T47D (cell line): ENCODE results near the gene ARID3C.

Experiments
- DNase-seq, 2 experiments: peaks; one replicate each; pipeline versions ENCODE4 v3.0.0 to v3.0.0-alpha.2; 2011 to 2012; ENCODE audit warnings: low read depth in 1 of 2, low spot score in 1 of 2
- JUND ChIP-seq: IDR thresholded peaks from 2 replicates; pipeline ENCODE4 v1.6.1; 2012; ENCODE audit warnings: low read depth
- in situ Hi-C: cut with HindIII; loops from 2 replicates; pipeline ENCODE4 v1.10.0; 2016; ENCODE audit warnings: low sequenced_read_pairs, low pct_unique_long_range_greater_than_20kb

Gene ARID3C

DNA sequence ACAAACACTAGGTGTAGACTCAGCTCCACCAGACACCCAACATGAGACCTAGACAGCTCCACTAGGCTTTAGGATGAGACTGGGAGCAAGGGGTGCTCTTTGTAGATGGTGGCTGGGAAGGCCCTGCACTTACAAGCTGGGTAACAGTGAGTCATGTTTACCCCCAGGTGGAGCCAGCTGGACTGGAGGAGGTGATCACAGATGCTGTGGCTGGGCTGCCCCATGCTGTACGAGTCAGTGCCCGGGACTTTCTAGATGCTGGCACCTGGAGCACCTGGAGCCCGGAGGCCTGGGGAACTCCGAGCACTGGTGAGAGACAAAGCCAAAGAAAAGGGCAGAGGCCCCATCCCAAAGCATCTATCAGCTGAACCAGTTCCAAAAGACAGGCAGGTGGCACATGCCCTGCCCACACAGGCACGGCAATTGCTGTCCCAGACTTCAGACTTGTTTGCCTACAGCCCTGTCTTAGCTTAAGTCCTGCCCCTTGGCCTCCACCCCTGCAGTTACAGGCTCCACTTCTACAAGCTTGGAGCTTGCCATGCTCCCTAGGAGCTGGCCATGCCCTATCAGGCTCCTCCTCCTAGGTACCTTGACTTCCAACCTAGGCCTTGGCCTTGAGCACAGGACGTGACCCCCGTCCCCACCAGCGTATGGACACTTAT lies 30.9 kb upstream of the ARID3C start:
- in situ Hi-C loops: no loop called here
- DNase-seq: no peak
- no peak for TF ChIP-seq JUND

DNA sequence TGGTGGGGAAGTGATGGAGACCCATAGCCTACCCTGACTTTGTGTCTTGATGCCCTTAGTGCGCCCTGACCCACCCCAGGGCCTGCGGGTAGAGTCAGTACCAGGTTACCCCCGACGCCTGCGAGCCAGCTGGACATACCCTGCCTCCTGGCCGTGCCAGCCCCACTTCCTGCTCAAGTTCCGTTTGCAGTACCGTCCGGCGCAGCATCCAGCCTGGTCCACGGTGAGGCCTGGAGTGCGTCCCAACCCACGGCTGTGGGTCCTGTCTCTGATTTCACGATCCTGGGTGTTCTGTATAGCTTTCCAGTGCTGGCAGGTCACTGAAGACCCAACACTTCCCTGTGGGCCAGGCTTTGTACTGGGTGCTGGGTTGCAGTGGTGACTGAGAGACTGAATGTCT lies 29.6 kb upstream of the ARID3C start:
- no peak for TF ChIP-seq JUND

DNA sequence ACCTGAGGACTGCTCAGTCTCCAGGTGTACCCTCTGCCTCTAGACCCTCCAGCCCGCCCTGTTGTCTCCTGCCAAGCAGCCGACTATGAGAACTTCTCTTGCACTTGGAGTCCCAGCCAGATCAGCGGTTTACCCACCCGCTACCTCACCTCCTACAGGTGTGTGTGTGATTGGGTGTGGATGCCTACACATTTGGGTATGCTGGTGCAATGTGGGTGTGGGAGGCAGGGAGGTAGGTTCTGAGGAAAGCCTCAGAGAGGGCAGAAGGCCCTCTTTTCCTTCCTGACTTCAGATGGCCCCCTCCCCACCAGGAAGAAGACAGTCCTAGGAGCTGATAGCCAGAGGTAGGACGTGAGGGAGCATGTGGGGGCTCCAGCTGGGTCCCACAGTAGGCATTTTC lies 28.1 kb upstream of the ARID3C start:
- no peak for DNase-seq
- no peak for TF ChIP-seq JUND
- in situ Hi-C loops: no loop called here

More for the DNA sequence above, 29.6 kb upstream of the ARID3C start:
- in situ Hi-C loops: no loop called here
- no peak for DNase-seq

DNA sequence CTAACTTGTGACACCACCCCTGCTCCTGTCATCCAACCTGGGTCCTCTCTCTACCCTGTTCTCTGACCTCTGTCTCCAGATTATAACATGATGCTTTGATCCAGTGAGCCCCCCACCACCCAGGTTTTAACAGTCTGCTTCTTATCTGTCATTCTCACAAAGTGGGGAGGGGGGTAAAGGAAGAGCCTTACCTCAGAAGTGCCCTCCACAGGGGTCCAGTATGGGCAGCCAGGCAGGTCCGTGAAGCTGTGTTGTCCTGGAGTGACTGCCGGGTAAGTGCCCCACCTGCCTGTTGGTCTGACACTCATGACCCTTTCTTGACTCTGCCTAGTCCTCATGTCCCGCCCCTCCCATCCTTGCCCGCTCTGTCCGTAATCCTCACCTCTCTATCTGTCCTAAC lies 26.5 kb upstream of the ARID3C start:
- TF ChIP-seq JUND: no peak
- no peak for DNase-seq
- in situ Hi-C loops: no loop called here

DNA sequence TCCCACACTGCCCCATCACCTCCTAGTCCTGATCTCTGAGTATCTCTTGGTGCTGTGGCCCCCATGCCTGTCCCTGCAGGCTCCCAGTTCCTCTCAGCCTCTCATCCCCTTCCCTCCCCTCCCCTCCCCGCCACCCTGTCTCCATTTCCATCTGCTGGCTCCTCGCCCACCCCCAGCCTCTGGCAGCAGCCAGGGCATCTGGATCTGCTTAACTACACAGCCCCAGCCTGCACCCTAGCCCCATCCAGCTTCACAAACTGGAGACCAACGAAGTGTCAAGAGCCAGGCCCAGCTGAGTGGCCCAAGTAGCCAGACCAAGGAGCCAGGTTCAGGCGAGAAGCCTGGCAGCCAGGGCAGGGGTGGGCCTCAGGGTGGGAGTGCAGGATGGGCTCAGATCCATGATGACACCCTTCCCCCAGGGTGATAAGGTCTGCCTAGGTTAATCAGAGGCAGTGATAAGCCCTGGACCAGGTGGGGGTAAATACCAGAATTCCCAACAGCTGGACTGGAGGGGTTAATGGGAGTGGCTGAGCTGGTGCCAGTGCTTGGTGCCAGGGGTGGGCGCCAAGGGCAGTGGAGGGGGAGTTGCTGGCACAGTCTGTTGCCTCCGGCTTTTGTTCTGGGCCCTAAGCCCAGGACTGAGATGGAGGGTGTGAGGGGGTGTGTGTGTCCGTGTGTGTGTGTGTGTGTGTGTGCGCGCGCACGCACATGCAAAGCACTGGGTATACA lies 25.6 kb upstream of the ARID3C start:
- no peak for DNase-seq
- in situ Hi-C loops: no loop called here
- TF ChIP-seq JUND: no peak

DNA sequence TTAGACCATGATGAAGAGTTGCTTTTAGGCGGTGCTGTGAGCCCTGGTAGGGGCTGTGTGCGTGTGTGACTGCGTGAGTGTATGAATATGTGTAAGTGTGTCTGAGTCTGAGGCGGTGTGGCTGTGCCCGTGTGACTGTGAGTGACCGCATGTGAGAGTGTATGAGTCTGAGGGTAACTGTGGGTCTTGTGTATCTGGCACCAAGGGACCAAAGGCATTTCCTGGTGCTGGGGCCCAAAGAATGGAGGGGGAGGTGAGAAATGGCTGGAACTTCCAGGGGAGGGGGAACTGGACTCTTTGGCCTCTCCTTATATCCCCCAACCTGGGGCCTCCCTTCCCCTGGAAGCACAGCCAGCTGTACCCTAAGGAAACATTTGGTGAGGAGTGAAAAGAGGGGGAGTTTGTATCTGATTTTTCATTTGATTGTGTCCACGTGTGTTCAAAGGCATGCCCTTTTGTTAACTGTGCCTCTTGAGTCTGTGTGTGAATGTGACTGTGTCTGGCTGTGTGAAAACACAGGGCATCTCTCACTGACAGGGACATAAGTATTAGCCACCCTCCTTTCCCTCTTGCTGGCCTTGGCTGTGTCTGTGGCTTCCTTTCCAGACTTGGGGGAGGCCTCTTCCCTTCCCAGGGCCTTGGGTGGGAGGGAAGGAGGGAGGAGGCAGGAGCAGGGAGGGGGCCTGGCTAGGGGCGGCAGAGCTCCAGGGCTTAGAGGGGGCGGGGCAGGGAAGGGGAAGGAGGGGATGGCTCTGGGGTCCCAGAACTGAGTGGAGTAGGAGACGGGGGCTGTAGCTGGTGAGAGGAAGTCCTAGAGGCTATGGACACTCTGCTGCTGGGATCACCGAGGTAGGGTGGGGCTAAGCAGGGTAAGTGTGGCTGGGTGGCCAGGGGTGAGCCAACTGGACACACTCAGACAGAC lies 24.5 kb upstream of the ARID3C start:
- no peak for DNase-seq
- TF ChIP-seq JUND: no peak
- in situ Hi-C loops: no loop called here

DNA sequence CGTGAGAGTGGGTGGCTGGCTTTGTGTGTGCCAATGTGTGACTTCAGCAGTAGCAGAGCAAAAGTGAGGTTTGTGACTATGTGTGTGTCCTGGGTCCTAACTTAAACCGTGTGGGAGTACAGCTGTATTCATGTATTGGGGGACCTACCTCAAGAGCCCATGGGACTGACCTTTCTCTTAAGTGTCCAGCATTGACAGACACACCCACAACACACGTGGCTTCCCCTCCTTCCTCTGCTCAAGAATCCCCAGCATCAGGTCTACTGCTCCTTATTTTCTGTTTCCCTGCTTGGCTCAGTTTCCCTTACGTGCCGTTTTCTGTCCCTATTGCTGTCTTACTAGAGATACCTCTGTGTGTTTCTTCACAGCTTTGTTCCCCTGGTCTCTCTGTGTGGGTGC lies 23.7 kb upstream of the ARID3C start:
- no peak for TF ChIP-seq JUND
- no peak for DNase-seq
- in situ Hi-C loops: no loop called here

DNA sequence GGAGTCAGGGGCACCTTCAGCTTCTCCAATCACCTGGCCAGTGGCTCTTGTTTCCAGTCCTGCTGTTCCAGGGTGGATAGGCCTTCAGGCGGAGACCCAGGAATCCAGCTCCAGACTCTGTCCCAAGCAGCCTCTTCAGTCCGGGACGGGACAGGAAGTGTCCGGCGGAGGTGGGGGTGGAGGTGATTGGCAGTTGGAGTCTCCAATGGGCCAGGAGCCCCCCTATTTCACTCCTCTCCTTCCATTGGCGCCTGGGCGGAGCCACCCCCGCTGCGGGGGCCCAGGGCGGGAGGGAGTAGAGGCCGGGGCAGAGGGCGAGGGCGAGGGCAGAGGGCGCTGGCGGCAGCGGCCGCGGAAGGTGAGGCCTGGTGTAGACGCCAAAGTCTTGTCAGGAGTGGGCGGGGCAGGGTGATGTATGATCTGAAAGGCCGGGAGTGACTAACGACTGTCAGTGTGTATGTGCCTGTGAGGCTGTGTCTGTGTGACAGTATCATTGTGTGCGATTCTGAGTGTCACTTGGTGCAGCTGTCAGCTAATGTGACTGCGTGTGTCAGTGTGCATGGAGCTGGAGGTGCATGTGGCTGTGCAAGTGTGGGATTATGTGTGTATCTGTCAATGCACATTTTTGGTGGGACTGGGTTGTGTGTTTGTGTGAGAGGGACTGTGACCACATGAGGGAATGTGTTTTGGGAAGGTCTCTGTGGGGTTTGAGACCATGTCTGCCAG lies 23.2 kb upstream of the ARID3C start, which contains the start of gene IL11RA:
IL11RA (plus strand) TSS at position 310 of the 726 bp plus-strand sequence. CDS start 3,033 bp downstream, outside the sequence.
- in situ Hi-C loops: no loop called here
- TF ChIP-seq JUND: no peak
- peak; percentile 83 to 92 for DNase-seq

DNA sequence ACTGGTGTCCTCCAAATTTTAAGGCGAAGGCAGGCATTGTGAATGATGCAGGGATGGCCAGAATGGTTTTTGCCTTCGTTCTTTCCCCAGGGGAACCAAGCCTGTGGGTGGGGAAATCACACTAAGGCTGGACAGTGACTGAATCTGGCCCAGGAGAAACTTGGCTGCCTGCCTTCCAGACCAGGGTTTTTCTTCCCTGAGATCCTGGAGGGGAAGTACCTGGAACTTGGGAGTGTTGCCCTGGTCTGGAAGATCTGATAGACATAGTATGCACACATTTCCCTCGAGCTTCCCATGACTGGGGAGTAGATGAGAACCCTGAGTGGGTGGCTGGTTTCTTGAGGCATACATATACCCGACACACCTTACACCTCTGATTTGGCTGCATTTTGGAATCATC lies 22.5 kb upstream of the ARID3C start:
- DNase-seq: no peak
- TF ChIP-seq JUND: no peak
- in situ Hi-C loops: no loop called here

DNA sequence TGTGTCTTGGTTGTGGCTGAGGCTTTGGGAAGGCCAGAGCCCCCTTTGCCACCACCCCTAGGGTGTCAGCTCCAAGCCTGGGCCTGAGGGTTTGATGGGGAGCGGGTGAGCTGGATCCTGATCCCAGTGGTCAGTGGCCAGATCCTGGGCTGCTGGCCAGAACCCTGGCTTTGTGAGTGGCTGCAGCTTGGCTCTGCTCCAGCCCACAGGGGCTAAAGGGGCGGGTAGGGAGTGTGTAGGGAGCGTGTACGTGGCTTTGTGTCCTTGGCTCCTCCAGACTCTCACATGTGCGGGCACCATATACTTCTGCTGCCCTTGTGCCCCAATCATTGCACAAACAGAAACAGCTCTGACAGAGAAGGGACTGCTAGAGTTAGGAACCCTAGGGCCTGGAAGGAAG lies 21.9 kb upstream of the ARID3C start:
- TF ChIP-seq JUND: no peak
- DNase-seq: no peak
- in situ Hi-C loops: no loop called here

DNA sequence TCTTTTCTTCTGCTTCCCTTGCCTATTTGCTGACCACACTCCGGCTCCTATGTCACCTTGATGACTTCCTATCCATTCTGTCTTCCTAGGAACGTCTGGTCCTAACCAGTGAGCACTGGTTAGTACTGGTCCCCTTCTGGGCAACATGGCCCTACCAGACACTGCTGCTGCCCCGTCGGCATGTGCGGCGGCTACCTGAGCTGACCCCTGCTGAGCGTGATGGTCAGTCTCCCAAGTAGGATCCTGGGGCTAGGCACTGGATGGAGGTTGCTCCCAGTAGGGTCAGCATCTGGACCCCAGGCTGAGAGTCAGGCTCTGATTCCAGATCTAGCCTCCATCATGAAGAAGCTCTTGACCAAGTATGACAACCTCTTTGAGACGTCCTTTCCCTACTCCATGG lies 19.8 kb upstream of the ARID3C start:
- in situ Hi-C loops: no loop called here
- DNase-seq: no peak
- TF ChIP-seq JUND: no peak

DNA sequence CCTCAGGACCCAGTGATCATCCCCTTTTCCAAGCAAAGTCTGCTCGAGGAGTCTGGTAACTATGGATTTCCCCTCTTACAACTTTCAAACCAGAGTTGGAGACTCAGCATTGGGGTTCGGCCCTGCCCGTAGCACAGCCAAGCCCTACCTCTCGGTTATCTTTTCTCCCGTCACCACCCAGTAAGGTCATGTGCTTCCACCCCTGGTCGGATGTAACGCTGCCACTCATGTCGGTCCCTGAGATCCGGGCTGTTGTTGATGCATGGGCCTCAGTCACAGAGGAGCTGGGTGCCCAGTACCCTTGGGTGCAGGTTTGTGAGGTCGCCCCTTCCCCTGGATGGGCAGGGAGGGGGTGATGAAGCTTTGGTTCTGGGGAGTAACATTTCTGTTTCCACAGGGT lies 18.8 kb upstream of the ARID3C start:
- DNase-seq: no peak
- in situ Hi-C loops: no loop called here
- no peak for TF ChIP-seq JUND
